ENCODE measurements around the gene PARK7. TPM values are rescaled to one million over a fixed set of nuclear protein-coding genes. Genes with fewer than 3 reads are reported as not detected.

PARK7 gene
- total RNA-seq, 1 donor from 2014 or later = 282 TPM

- no peak for DNase-seq (ENCODE audit: low read depth)
- TF ChIP-seq CTCF (conservative IDR thresholded peaks at IDR 0.05; ENCODE audit: low read depth, low read length) = no peak
- no peak overlapping the region for H3K4me3 ChIP-seq (ENCODE audit: low read depth, low read length)
These were observed 8.7 kb downstream of the PARK7 start for GRCh38 chr1:7970246-7970645.

GRCh38 chr1:7971024-7971423 lies 9.5 kb downstream of the PARK7 start:
- no peak overlapping the region for H3K4me3 ChIP-seq (ENCODE audit: low read depth, low read length)
- TF ChIP-seq CTCF (conservative IDR thresholded peaks at IDR 0.05; ENCODE audit: low read depth, low read length) = no peak
- DNase-seq (ENCODE audit: low read depth) = no peak

- DNase-seq (ENCODE audit: low read depth) = no peak
- TF ChIP-seq CTCF (conservative IDR thresholded peaks at IDR 0.05; ENCODE audit: low read depth, low read length) = no peak
These were observed 10.8 kb downstream of the PARK7 start for GRCh38 chr1:7972285-7972684.

GRCh38 chr1:7973086-7973485 lies 11.6 kb downstream of the PARK7 start:
- H3K4me3 ChIP-seq (ENCODE audit: low read depth, low read length) = no peak overlapping the region
- DNase-seq (ENCODE audit: low read depth) = no peak
- no peak for TF ChIP-seq CTCF (conservative IDR thresholded peaks at IDR 0.05; ENCODE audit: low read depth, low read length)

More at GRCh38 chr1:7972285-7972684, 10.8 kb downstream of the PARK7 start:
- no peak overlapping the region for H3K4me3 ChIP-seq (ENCODE audit: low read depth, low read length)

- no peak overlapping the region for H3K4me3 ChIP-seq (ENCODE audit: low read depth, low read length)
- DNase-seq (ENCODE audit: low read depth) = peak; percentile 29
- peak; percentile 99 for TF ChIP-seq CTCF (conservative IDR thresholded peaks at IDR 0.05; ENCODE audit: low read depth, low read length)
These were observed 13.8 kb downstream of the PARK7 start for GRCh38 chr1:7975212-7975865.

GRCh38 chr1:7980984-7981383 lies 19.5 kb downstream of the PARK7 start:
- no peak for TF ChIP-seq CTCF (conservative IDR thresholded peaks at IDR 0.05; ENCODE audit: low read depth, low read length)
- no peak overlapping the region for H3K4me3 ChIP-seq (ENCODE audit: low read depth, low read length)

More at GRCh38 chr1:7980984-7981383, 19.5 kb downstream of the PARK7 start:
- no peak for DNase-seq (ENCODE audit: low read depth)
